Activated CD4-positive, alpha-beta T cell treated with anti-CD3 and anti-CD28 coated beads, Interleukin-2, Interleukin-6, amounts not matched to agents 100 ng/mL and 50 ng/mL, durations not matched to agents 16 hours and 8 hours (primary cell): Measurements from ENCODE around the gene SERGEF.

ENCODE experiments used
- DNase-seq: peaks from one replicate; pipeline ENCODE4 v3.0.0-alpha.2; 2020

SERGEF gene

GRCh38 chr11:17744151-17744940 is 268.5 kb downstream of the SERGEF start:
- no peak for DNase-seq

- DNase-seq: no peak
Measured at GRCh38 chr11:17743808-17744119, 269.1 kb downstream of the SERGEF start.

- no peak for DNase-seq
Measured at GRCh38 chr11:17743026-17743807, 269.6 kb downstream of the SERGEF start.

DNA sequence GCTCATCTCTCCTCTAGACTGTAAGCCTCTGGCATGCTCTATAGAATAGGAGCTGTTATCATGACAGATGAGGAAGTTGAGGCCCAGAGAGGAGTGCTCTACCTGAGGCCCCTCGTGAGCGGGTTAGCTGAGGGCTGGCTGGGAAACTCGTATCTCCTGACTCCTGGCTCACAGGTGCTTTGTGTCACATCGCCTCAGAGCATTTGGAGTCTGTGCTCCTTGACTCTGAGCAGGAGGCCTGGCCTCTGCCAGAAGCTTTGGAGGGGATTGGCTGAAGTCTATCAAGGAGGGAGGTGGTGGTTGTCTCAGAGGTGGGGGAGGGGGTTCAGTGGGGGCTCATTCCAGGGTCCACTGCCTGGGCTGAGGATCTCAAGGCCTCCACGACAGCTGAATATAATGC is 270.8 kb downstream of the SERGEF start:
- DNase-seq: no peak

GRCh38 chr11:17741487-17741886 is 271.4 kb downstream of the SERGEF start:
- no peak for DNase-seq

GRCh38 chr11:17740649-17741235 is 272.1 kb downstream of the SERGEF start:
- DNase-seq: no peak

DNA sequence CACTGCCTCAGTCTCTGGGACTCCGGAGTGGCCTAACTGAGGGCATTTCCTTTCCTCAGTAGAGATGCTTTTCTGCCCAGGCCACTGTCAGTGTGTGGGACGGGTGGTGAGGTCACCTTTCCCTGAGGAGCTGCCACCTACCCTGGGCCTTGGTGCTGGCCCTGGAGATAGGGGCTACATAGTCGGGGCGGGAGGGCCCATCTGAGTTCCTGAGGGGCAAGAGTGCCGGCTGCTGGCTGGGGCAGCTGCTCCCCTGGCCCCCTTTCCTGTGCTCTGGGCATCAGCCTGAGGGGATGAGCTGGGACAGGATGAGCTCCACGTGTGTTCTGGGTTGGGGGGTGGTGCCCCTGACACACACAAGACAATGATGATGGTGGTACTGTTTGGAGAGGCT is 272.9 kb downstream of the SERGEF start:
- no peak for DNase-seq

DNA sequence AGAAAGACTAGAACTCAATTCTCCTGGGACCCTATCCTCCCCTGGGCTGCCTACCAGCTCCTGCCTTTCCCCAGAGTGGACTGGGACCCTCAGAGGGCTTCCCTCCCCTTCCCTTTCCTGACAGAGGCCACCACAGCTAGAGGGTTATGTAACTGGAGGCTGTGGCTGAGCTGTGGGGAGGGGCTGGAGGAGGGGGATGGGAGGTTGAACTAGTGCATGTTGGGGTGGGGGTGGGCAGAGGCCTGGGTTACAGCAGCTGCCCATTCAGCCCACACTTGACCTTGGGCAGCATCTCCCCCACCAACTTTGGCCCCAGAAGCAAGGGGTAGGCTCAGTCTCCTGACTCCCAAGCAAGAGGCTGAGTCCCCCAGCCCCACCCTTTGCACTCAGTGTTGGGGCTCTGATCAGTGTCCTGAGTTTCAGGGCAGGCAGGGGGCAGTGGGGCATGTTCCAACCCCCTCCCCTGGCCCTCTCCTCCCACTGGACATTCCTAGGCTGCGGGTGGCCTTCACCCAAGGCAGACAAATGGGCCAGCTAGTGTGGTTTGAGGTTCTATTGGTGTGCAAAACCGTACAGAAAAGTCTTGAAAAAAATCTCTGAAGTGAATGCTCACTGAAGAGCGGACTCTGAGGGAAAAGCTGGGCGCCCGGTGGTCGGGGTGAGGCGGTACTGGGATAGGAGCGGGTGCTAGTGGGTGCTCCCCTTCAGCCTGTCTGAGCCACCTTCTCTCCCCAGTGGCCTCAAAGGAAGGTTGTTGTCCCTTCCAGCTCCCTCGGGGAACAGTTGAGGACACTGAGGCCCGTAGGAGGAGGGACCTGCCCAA is 274.5 kb downstream of the SERGEF start:
- DNase-seq: no peak
